ENCODE results near the gene PTPRH.

- TF ChIP-seq, protein P1, sequence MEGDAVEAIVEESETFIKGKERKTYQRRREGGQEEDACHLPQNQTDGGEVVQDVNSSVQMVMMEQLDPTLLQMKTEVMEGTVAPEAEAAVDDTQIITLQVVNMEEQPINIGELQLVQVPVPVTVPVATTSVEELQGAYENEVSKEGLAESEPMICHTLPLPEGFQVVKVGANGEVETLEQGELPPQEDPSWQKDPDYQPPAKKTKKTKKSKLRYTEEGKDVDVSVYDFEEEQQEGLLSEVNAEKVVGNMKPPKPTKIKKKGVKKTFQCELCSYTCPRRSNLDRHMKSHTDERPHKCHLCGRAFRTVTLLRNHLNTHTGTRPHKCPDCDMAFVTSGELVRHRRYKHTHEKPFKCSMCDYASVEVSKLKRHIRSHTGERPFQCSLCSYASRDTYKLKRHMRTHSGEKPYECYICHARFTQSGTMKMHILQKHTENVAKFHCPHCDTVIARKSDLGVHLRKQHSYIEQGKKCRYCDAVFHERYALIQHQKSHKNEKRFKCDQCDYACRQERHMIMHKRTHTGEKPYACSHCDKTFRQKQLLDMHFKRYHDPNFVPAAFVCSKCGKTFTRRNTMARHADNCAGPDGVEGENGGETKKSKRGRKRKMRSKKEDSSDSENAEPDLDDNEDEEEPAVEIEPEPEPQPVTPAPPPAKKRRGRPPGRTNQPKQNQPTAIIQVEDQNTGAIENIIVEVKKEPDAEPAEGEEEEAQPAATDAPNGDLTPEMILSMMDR (IDR thresholded peaks at IDR 0.05; ENCODE audit: insufficient read depth, low read depth, low read length), result no peak
- TF ChIP-seq EZH2 (IDR thresholded peaks at IDR 0.05; ENCODE audit: insufficient read depth, low read length), result no peak
Observed at GRCh38 chr19:55232986-55233385, 23.7 kb upstream of the PTPRH start.

All from astrocyte (in vitro differentiated cells and primary cell).